ENCODE results near the gene FOXF1.

The FOXF1 gene

DNA sequence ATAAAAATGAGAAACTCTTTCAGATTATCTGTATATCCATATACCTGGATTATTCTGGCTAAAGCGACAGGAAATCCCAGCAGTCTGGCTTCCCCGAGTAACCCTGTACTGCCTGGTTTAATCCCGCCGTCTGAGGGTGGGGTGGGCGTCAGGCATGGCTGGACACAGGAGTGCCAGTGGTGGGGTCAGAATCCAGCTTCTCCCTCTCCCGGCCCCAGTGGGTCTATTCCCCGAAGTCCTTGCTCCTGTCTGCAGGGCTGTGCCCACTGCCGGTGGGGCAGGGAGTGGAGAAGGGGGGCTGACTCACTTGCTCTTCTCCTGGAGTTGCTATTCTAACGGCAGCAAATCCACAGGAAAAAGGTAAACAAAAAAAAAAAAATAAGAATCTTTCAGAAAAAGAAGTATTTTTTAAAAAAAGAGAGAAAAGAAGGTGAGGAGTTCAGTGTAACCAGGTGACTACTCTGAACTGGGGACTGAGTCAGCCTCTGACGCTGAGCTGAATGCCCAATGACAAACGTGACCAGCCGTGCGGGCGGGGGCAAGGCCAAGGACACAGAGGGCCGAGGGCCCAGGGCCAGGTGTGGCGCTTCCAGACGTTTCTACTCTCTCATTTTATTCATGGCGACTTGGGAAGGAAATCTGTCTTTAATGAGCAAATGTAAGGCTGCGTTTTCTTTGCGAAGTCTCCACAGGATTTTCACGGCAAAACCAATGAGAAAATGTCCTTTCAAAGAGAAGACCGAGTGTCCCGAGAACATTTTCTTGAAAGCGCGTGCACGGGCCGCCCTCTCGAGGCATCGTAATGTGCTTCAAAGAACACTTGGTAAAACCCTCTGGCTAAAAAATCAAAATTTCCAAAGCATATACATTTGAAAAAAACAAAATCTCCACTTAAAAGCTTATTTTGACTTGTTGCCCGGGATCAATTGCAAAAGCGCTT, 20.2 kb downstream of the FOXF1 start:
- DNase-seq (ENCODE audit: low read depth) = no peak
- TF ChIP-seq, protein P1, sequence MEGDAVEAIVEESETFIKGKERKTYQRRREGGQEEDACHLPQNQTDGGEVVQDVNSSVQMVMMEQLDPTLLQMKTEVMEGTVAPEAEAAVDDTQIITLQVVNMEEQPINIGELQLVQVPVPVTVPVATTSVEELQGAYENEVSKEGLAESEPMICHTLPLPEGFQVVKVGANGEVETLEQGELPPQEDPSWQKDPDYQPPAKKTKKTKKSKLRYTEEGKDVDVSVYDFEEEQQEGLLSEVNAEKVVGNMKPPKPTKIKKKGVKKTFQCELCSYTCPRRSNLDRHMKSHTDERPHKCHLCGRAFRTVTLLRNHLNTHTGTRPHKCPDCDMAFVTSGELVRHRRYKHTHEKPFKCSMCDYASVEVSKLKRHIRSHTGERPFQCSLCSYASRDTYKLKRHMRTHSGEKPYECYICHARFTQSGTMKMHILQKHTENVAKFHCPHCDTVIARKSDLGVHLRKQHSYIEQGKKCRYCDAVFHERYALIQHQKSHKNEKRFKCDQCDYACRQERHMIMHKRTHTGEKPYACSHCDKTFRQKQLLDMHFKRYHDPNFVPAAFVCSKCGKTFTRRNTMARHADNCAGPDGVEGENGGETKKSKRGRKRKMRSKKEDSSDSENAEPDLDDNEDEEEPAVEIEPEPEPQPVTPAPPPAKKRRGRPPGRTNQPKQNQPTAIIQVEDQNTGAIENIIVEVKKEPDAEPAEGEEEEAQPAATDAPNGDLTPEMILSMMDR (IDR thresholded peaks at IDR 0.05; ENCODE audit: insufficient read depth, low read depth, low read length, missing control alignments) = no peak
- H3K4me3 ChIP-seq (ENCODE audit: low read depth, low read length) = no peak overlapping the region

DNA sequence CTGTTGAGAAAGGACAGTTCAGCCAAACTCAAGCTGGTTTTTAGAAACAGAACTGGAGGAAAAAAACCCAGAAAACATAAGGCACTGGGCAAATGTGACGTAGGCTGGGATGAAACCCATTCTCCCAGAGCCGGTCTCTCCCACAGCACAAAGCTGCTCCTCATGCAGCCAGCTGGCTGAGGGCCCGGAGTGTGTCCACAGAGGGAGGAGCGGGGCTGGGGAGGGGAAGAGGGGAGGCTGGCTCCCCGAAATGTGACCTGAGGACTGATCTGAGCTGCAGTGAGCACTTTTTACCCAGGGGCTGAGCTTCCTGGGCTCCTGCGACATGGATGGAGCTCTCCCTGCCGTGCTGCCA, 20.8 kb downstream of the FOXF1 start:
- TF ChIP-seq, protein P1 (IDR thresholded peaks at IDR 0.05; ENCODE audit: insufficient read depth, low read depth, low read length, missing control alignments) = no peak
- DNase-seq (ENCODE audit: low read depth) = no peak

DNA sequence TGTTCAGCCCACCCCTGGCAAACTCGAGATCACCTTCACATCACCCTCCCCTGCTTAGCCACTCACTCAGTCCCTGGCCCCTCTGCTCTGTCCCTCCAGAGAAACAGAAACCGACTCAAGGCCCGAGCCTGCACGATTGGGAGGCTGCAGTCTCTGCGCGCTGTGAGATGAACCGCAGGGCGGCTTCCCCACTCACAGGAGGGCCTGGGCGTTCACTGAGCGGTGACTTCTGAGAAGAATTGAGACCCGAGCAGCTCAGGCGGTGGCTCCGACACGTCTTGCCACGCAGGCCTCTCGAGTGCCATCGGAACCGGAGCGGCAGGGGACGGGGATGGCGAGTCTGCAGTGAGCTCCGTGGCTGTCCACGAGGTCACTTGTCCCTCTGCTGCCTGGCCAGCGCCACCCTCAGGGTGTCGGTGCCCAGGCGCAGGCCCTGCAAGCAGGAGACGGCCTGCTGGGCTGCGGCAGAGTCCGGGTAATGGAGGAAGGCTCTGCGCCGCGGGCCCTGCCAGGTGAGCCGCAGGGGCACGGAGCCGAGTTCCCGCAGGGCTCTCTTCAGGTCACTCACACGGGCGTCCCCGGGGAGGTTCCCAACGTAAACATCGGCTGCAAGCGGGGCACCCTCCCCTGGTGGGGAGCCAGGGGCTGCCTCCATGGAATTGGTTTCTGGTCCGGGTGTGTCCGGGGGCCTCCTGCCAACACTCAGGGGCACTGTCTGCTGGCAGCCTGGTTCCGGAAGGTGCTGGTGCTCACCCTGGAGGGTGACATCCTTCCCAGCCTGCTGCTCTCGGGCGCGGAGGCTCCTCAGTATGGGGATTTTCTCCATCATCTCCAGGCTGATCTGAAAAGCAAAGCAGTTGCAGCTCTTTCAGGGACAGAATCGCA, 21.6 kb downstream of the FOXF1 start:
- no peak overlapping the region for H3K4me3 ChIP-seq (ENCODE audit: low read depth, low read length)
- TF ChIP-seq, protein P1 (IDR thresholded peaks at IDR 0.05; ENCODE audit: insufficient read depth, low read depth, low read length, missing control alignments) = no peak
- no peak for DNase-seq (ENCODE audit: low read depth)

More for the DNA sequence above, 20.8 kb downstream of the FOXF1 start:
- no peak overlapping the region for H3K4me3 ChIP-seq (ENCODE audit: low read depth, low read length)

DNA sequence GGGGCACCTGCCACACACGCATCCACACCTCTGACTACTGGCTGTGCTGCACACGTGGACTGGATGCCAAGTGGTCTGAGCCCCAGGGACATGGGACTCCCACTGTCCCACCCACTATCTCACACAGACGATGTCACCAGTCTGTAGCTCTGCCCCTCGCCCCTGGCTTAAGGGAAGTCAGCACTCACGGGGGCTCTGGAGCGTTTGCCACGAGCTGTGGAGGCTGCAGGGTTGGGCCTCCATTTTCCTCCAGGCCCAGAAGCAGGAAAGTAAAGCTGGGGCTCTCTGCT, 22.1 kb downstream of the FOXF1 start:
- DNase-seq (ENCODE audit: low read depth) = no peak
- H3K4me3 ChIP-seq (ENCODE audit: low read depth, low read length) = no peak overlapping the region
- TF ChIP-seq, protein P1 (IDR thresholded peaks at IDR 0.05; ENCODE audit: insufficient read depth, low read depth, low read length, missing control alignments) = no peak

DNA sequence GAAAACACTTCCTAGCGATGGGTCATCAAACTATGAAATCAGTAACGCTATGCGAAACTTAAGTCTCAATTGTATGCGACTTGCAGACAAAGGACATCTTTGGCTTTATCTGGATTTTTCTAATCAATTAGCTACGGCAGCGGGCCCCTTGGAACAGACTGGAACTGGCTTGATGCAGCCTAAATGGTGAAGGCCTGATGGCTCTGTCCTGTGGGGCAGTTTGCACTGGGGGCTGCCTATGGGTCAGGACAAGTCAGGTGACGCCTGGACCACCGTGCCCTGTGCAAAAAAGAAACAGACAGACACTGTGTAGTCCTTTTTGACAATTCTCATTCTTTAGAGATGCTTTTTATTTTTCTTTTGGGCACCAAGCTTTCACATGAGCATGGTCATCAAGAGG, 22.7 kb downstream of the FOXF1 start:
- TF ChIP-seq, protein P1 (IDR thresholded peaks at IDR 0.05; ENCODE audit: insufficient read depth, low read depth, low read length, missing control alignments) = no peak
- no peak for DNase-seq (ENCODE audit: low read depth)
- H3K4me3 ChIP-seq (ENCODE audit: low read depth, low read length) = no peak overlapping the region

DNA sequence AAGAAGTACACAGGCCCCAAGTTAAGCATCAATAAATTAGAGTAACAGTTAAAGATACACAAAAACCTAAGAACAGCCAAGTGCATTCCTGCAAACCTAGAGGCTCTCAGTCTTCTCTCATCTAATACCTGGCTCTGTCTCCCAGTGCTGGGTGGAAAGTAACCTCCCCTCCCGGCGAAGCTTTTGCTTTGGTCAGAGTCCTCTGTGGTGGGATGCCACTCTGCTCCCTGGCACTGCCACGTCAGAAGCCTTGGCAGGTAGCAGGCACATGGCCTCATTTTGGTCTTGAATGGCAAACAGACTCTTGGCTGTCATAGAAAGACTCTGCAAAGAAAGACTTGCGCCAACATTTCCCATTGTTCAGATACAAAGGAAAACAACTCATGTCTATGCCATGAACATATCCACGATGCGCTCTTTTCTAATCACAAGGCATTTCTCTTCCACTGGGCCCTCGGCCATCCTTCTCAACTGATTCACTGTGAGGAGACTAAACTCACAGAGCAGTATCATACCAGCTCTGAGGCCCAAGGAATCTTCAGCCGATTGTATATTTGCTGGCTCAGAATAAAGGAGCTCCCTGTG, 23.5 kb downstream of the FOXF1 start:
- DNase-seq (ENCODE audit: low read depth) = no peak
- H3K4me3 ChIP-seq (ENCODE audit: low read depth, low read length) = no peak overlapping the region
- TF ChIP-seq, protein P1 (IDR thresholded peaks at IDR 0.05; ENCODE audit: insufficient read depth, low read depth, low read length, missing control alignments) = no peak
